Hepatocyte (in vitro differentiated cells): Measurements from ENCODE around the gene GRIK4.

ENCODE experiments used
- CTCF ChIP-seq: fragments of 200-600 bp; sonication (generic); IDR thresholded peaks from 2 replicates; pipeline ENCODE4 v1.5.1; 2016; ENCODE audit warnings: antibody characterized with exemption, mild to moderate bottlenecking; ENCODE audit not compliant: poor library complexity
- EZH2phosphoT487 ChIP-seq: fragments of 200-600 bp; sonication (generic); IDR thresholded peaks from one replicate; pipeline ENCODE4 v1.6.1; 2018; ENCODE audit warnings: antibody characterized with exemption, mild to moderate bottlenecking, low read depth, moderate library complexity; ENCODE audit not compliant: unreplicated experiment, severe bottlenecking

GRCh38 chr11:120550007-120550406 lies 38.5 kb downstream of the GRIK4 start:
- TF ChIP-seq CTCF (no peak), EZH2phosphoT487 (no peak)
